GM23338 (cell line): ENCODE data around the gene ASCL2. TPM values are rescaled to one million over a fixed set of nuclear protein-coding genes. Genes with fewer than 3 reads are reported as not detected.
A peak's percentile ranks its signal among the peaks of the same experiment; 100 is the strongest.

Experiments
- ATAC-seq: fragments of 200-7000 bp; cut with Tn5 transposase; 3 replicates; pipeline ENCODE4 v1.9.1; 2020
- DNase-seq: peaks from one replicate; pipeline ENCODE4 v3.0.0-alpha.2; 2015; ENCODE audit warnings: low spot score
- H2AFZ ChIP-seq: fragments of 200-600 bp; sonication (generic); 2 replicates; pipeline ENCODE4 v1.8.0; 2016; ENCODE audit warnings: antibody characterized with exemption, mild to moderate bottlenecking, moderate library complexity
- H3F3A ChIP-seq: fragments of 200-600 bp; sonication (generic); replicated peaks from 2 replicates; pipeline ENCODE4 v1.8.0; 2017; ENCODE audit warnings: antibody characterized with exemption, mixed run types, low read depth
- H3K27ac ChIP-seq: fragments of 200-600 bp; sonication (generic); 2 replicates; pipeline ENCODE4 v1.6.1; 2016; ENCODE audit warnings: low read depth
- H3K27me3 ChIP-seq: fragments of 200-600 bp; sonication (generic); 2 replicates; pipeline ENCODE4 v1.8.0; 2016; ENCODE audit warnings: mild to moderate bottlenecking, mixed run types, moderate library complexity; ENCODE audit not compliant: insufficient read depth
- H3K36me3 ChIP-seq: fragments of 200-600 bp; sonication (generic); 2 replicates; pipeline ENCODE4 v1.8.0; 2016; ENCODE audit warnings: mild to moderate bottlenecking; ENCODE audit not compliant: insufficient read depth
- H3K4me1 ChIP-seq: fragments of 200-600 bp; sonication (generic); 2 replicates; pipeline ENCODE4 v1.8.0; 2016; ENCODE audit warnings: mild to moderate bottlenecking, moderate library complexity; ENCODE audit not compliant: insufficient read depth
- H3K4me2 ChIP-seq: fragments of 200-600 bp; sonication (generic); 2 replicates; pipeline ENCODE4 v1.7.1; 2017; ENCODE audit warnings: mixed run types
- H3K4me3 ChIP-seq: fragments of 200-600 bp; sonication (generic); 2 replicates; pipeline ENCODE4 v1.6.1; 2016; ENCODE audit warnings: mixed run types
- H3K79me2 ChIP-seq: fragments of 200-600 bp; sonication (generic); replicated peaks from 2 replicates; pipeline ENCODE4 v1.8.0; 2017; ENCODE audit warnings: mild to moderate bottlenecking; ENCODE audit not compliant: insufficient read depth
- H3K9me2 ChIP-seq: fragments of 200-600 bp; sonication (generic); 2 replicates; pipeline ENCODE4 v1.8.0; 2017; ENCODE audit not compliant: insufficient read depth
- H4K20me1 ChIP-seq: fragments of 200-600 bp; sonication (generic); replicated peaks from 2 replicates; pipeline ENCODE4 v1.8.0; 2017; ENCODE audit warnings: mild to moderate bottlenecking; ENCODE audit not compliant: insufficient read depth
- H3K27ac Mint-ChIP-seq: 2 replicates; pipeline ENCODE4 v1.8.0; 2020; ENCODE audit warnings: inconsistent platforms, mild to moderate bottlenecking, moderate library complexity, mixed read lengths
- H3K27me3 Mint-ChIP-seq: 3 replicates; pipeline ENCODE4 v1.8.0; 2022; ENCODE audit warnings: low read depth, mild to moderate bottlenecking, moderate library complexity, mixed read lengths, inconsistent platforms; ENCODE audit not compliant: insufficient read depth, poor library complexity
- H3K36me3 Mint-ChIP-seq: 3 replicates; pipeline ENCODE4 v1.8.0; 2021; ENCODE audit warnings: low read depth, mild to moderate bottlenecking, inconsistent platforms, moderate library complexity, mixed read lengths
- H3K4me1 Mint-ChIP-seq: 3 replicates; pipeline ENCODE4 v1.8.0; 2020; ENCODE audit warnings: mild to moderate bottlenecking, inconsistent platforms, mixed read lengths
- H3K4me3 Mint-ChIP-seq: 3 replicates; pipeline ENCODE4 v1.8.0; 2021; ENCODE audit warnings: moderate library complexity, mild to moderate bottlenecking, inconsistent platforms, mixed read lengths
- H3K9me3 Mint-ChIP-seq: 3 replicates; pipeline ENCODE4 v1.8.0; 2020; ENCODE audit warnings: moderate library complexity, mild to moderate bottlenecking, inconsistent platforms, mixed read lengths
- CREB1 ChIP-seq: fragments of 250-450 bp; sonication (Bioruptor Pico); IDR thresholded peaks from 2 replicates; pipeline ENCODE4 v1.5.0; 2020; ENCODE audit warnings: low read depth, mild to moderate bottlenecking, moderate library complexity
- CTCF ChIP-seq, 2 experiments: fragments of 200-600 bp in 1 of 2; sonication (generic) in 1 of 2; conservative IDR thresholded peaks; 2 replicates each; pipeline versions ENCODE4 v1.5.1 to v1.6.1; 2016 to 2017; ENCODE audit warnings: antibody characterized with exemption in 2 of 2, low read depth in 2 of 2, mild to moderate bottlenecking in 2 of 2, moderate library complexity in 1 of 2
- ETS1 ChIP-seq: IDR thresholded peaks from 2 replicates; pipeline ENCODE4 v1.6.1; 2016; ENCODE audit warnings: antibody characterized with exemption
- EZH2 ChIP-seq: fragments of 200-600 bp; sonication (generic); IDR thresholded peaks from one replicate; pipeline ENCODE4 v1.8.0; 2017; ENCODE audit warnings: antibody characterized with exemption, mild to moderate bottlenecking, low read depth; ENCODE audit not compliant: unreplicated experiment
- EZH2phosphoT487 ChIP-seq: fragments of 200-600 bp; sonication (generic); IDR thresholded peaks from one replicate; pipeline ENCODE4 v1.8.1; 2018; ENCODE audit warnings: antibody characterized with exemption; ENCODE audit not compliant: unreplicated experiment
- JUNB ChIP-seq: IDR thresholded peaks from one replicate; pipeline ENCODE4 v1.6.1; 2016; ENCODE audit warnings: antibody characterized with exemption; ENCODE audit not compliant: unreplicated experiment
- NANOG ChIP-seq: IDR thresholded peaks from 2 replicates; pipeline ENCODE4 v1.6.1; 2016; ENCODE audit warnings: antibody characterized with exemption, borderline replicate concordance
- POLR2AphosphoS5 ChIP-seq: IDR thresholded peaks from 2 replicates; pipeline ENCODE4 v1.6.1; 2016; ENCODE audit warnings: antibody characterized with exemption, low read depth
- STAT1 ChIP-seq: IDR thresholded peaks from one replicate; pipeline ENCODE4 v1.6.1; 2016; ENCODE audit warnings: antibody characterized with exemption; ENCODE audit not compliant: unreplicated experiment
- ZNF114 ChIP-seq: fragments of 250-450 bp; sonication (Bioruptor Pico); IDR thresholded peaks from 2 replicates; pipeline ENCODE4 v1.5.0; 2020; ENCODE audit warnings: mild to moderate bottlenecking, moderate library complexity
- ZNF331 ChIP-seq: fragments of 250-450 bp; sonication (Bioruptor Pico); IDR thresholded peaks from 2 replicates; pipeline ENCODE4 v1.5.0; 2020; ENCODE audit warnings: low read depth, mild to moderate bottlenecking, moderate library complexity
- ZNF462 ChIP-seq: fragments of 250-450 bp; sonication (Bioruptor Pico); IDR thresholded peaks from 2 replicates; pipeline ENCODE4 v1.5.0; 2020; ENCODE audit warnings: mild to moderate bottlenecking, moderate library complexity
- polyA plus RNA-seq: library from polyadenylated mRNA; unstranded; fragments of >200 nt; fragmentation: Nextera tagmentation; extraction: Ambion mirVana; gene quantifications from 2 replicates; pipeline ENCODE4 v1.2.1, GENCODE V29; 2016
- total RNA-seq: library from RNA; depleted of rRNA; stranded (reverse); fragments of >200 nt; shearing (Covaris generic); gene quantifications from 2 replicates; pipeline ENCODE4 v1.2.3, GENCODE V29; 2014
- TF ChIP-seq, protein P1 (sequence below): IDR thresholded peaks from one replicate; pipeline ENCODE4 v1.6.1; 2018; ENCODE audit warnings: antibody characterized with exemption; ENCODE audit not compliant: unreplicated experiment

ASCL2 gene
- total and polyA plus RNA-seq, 2 experiments from 2014 or later, result 0.57 to 1.6 TPM

- H3K4me3 ChIP-seq, result no peak overlapping the region
- no peaks in the 10 kb centered on the region for H3F3A ChIP-seq
- H3K4me3 Mint-ChIP-seq, result no peak overlapping the region
- no peaks in the 10 kb centered on the region for H4K20me1 ChIP-seq
- no peaks in the 10 kb centered on the region for H3K79me2 ChIP-seq
- H3K9me3 Mint-ChIP-seq, result no peaks in the 10 kb centered on the region
- ATAC-seq (no peak), DNase-seq (no peak)
- H3K27me3 ChIP-seq, result no peaks in the 10 kb centered on the region
- no peak overlapping the region for H3K27ac ChIP-seq
- H3K4me1 Mint-ChIP-seq, result peaks cover 7% of the 10 kb centered on the region
- H3K4me2 ChIP-seq, result no peak overlapping the region
- peaks cover 5% of the 10 kb centered on the region for H3K27me3 Mint-ChIP-seq
- H3K36me3 Mint-ChIP-seq, result no peaks in the 10 kb centered on the region
- H2AFZ ChIP-seq, result 0 out of 2 replicates have a peak overlapping the region, but pooled peaks have one; percentile 38
- no peaks in the 10 kb centered on the region for H3K36me3 ChIP-seq
- H3K9me2 ChIP-seq, result no peaks in the 10 kb centered on the region
- TF ChIP-seq EZH2, result no peak
- no peak for TF ChIP-seq NANOG
- no peak for TF ChIP-seq ETS1
- TF ChIP-seq ZNF114 (CRISPR knock-in tag), result no peak
- TF ChIP-seq CREB1 (CRISPR knock-in tag), result no peak
- TF ChIP-seq, protein P1, sequence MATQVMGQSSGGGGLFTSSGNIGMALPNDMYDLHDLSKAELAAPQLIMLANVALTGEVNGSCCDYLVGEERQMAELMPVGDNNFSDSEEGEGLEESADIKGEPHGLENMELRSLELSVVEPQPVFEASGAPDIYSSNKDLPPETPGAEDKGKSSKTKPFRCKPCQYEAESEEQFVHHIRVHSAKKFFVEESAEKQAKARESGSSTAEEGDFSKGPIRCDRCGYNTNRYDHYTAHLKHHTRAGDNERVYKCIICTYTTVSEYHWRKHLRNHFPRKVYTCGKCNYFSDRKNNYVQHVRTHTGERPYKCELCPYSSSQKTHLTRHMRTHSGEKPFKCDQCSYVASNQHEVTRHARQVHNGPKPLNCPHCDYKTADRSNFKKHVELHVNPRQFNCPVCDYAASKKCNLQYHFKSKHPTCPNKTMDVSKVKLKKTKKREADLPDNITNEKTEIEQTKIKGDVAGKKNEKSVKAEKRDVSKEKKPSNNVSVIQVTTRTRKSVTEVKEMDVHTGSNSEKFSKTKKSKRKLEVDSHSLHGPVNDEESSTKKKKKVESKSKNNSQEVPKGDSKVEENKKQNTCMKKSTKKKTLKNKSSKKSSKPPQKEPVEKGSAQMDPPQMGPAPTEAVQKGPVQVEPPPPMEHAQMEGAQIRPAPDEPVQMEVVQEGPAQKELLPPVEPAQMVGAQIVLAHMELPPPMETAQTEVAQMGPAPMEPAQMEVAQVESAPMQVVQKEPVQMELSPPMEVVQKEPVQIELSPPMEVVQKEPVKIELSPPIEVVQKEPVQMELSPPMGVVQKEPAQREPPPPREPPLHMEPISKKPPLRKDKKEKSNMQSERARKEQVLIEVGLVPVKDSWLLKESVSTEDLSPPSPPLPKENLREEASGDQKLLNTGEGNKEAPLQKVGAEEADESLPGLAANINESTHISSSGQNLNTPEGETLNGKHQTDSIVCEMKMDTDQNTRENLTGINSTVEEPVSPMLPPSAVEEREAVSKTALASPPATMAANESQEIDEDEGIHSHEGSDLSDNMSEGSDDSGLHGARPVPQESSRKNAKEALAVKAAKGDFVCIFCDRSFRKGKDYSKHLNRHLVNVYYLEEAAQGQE, result no peak
- TF ChIP-seq ZNF462, result no peak
- no peak for TF ChIP-seq EZH2phosphoT487
- no peak for TF ChIP-seq POLR2AphosphoS5
- no peak for TF ChIP-seq STAT1
- TF ChIP-seq JUNB, result no peak
- TF ChIP-seq CTCF (conservative IDR thresholded peaks at IDR 0.05; ENCODE audit: low read depth in 2 of 2), result no peak
- no peak for TF ChIP-seq ZNF331 (CRISPR knock-in tag)
- H3K27ac Mint-ChIP-seq, result no peak overlapping the region
- H3K4me1 ChIP-seq, result no peaks in the 10 kb centered on the region
These were observed 36.0 kb upstream of the ASCL2 start for GRCh38 chr11:2306452-2306823.
